SU-DHL-6 (cell line): ENCODE measurements around the gene SH3TC2.

Source experiments
- H2AFZ ChIP-seq: fragments of 200-600 bp; sonication (generic); 2 replicates; pipeline ENCODE4 v1.6.1; 2014; ENCODE audit warnings: low read depth, mild to moderate bottlenecking, moderate library complexity, mixed read lengths, antibody characterized with exemption, low read length; ENCODE audit not compliant: severe bottlenecking
- H3F3A ChIP-seq: fragments of 200-600 bp; shearing (Covaris generic); 2 replicates; pipeline ENCODE4 v1.6.0; 2016; ENCODE audit warnings: antibody characterized with exemption, mild to moderate bottlenecking; ENCODE audit not compliant: insufficient read depth
- H3K27ac ChIP-seq: fragments of 200-600 bp; sonication (generic); 2 replicates; pipeline ENCODE4 v1.5.1; 2016; ENCODE audit warnings: low read depth, mild to moderate bottlenecking, low read length, moderate library complexity, mixed read lengths
- H3K27me3 ChIP-seq: fragments of 200-600 bp; sonication (generic), shearing (Covaris generic); 2 replicates; pipeline ENCODE4 v1.6.0; 2014; ENCODE audit warnings: mild to moderate bottlenecking, low read length
- H3K36me3 ChIP-seq: fragments of 200-600 bp; sonication (generic); 2 replicates; pipeline ENCODE4 v1.6.1; 2014; ENCODE audit warnings: mild to moderate bottlenecking, low read length, mixed read lengths
- H3K4me2 ChIP-seq: fragments of 300-600, 200-600 bp; shearing (Covaris generic), sonication (generic); 2 replicates; pipeline ENCODE4 v1.6.0; 2014; ENCODE audit warnings: low read length, low read depth, mild to moderate bottlenecking; ENCODE audit not compliant: poor library complexity, severe bottlenecking
- H3K4me3 ChIP-seq: fragments of 200-600 bp; sonication (generic); 2 replicates; pipeline ENCODE4 v1.5.1; 2014; ENCODE audit warnings: antibody characterized with exemption, low read length, mild to moderate bottlenecking, mixed read lengths; ENCODE audit not compliant: insufficient read depth, poor library complexity, severe bottlenecking
- H3K79me2 ChIP-seq: fragments of 200-600 bp; sonication (generic); 2 replicates; pipeline ENCODE4 v1.6.1; 2014; ENCODE audit warnings: mild to moderate bottlenecking, low read length, moderate library complexity; ENCODE audit not compliant: insufficient read depth
- H3K9ac ChIP-seq: fragments of 200-600 bp; sonication (generic); 2 replicates; pipeline ENCODE4 v1.7.0; 2014; ENCODE audit warnings: mild to moderate bottlenecking, low read length
- H3K9me2 ChIP-seq: fragments of 200-600 bp; sonication (generic); replicated peaks from 2 replicates; pipeline ENCODE4 v1.6.1; 2014; ENCODE audit warnings: low read length; ENCODE audit not compliant: insufficient read depth
- H3K9me3 ChIP-seq: fragments of 200-600 bp; sonication (generic); 2 replicates; pipeline ENCODE4 v1.6.1; 2014; ENCODE audit warnings: low read length, mixed read lengths; ENCODE audit not compliant: insufficient read depth
- H4K20me1 ChIP-seq: fragments of 200-600 bp; sonication (generic); 2 replicates; pipeline ENCODE4 v1.6.1; 2014; ENCODE audit warnings: low read depth, mild to moderate bottlenecking, antibody characterized with exemption, low read length, moderate library complexity, mixed read lengths
- EZH2phosphoT487 ChIP-seq: fragments of 200-600 bp; sonication (generic), shearing (Covaris generic); conservative IDR thresholded peaks from 2 replicates; pipeline ENCODE4 v1.6.1; 2018; ENCODE audit warnings: mild to moderate bottlenecking, antibody characterized with exemption, low read length, moderate library complexity, mixed read lengths
- TF ChIP-seq, protein P1 (sequence below): fragments of 200-600 bp; sonication (generic); IDR thresholded peaks from one replicate; pipeline ENCODE4 v1.5.1; 2017; ENCODE audit warnings: antibody characterized with exemption, mild to moderate bottlenecking, low read length, moderate library complexity; ENCODE audit not compliant: insufficient read depth, poor library complexity, severe bottlenecking

The SH3TC2 gene

GRCh38 chr5:149043641-149044040, 19.2 kb downstream of the SH3TC2 start:
- Histone ChIP-seq H3K27ac (no peak overlapping the region), H3K4me2 (no peak overlapping the region), H2AFZ (no peak overlapping the region), H3K27me3 (no peaks in the 10 kb centered on the region), H4K20me1 (no peaks in the 10 kb centered on the region), H3K9me2 (no peaks in the 10 kb centered on the region), H3F3A (no peaks in the 10 kb centered on the region), H3K9me3 (no peaks in the 10 kb centered on the region), H3K4me3 (no peak overlapping the region), H3K36me3 (no peaks in the 10 kb centered on the region), H3K79me2 (no peaks in the 10 kb centered on the region), H3K9ac (no peak overlapping the region)
- TF ChIP-seq, protein P1, sequence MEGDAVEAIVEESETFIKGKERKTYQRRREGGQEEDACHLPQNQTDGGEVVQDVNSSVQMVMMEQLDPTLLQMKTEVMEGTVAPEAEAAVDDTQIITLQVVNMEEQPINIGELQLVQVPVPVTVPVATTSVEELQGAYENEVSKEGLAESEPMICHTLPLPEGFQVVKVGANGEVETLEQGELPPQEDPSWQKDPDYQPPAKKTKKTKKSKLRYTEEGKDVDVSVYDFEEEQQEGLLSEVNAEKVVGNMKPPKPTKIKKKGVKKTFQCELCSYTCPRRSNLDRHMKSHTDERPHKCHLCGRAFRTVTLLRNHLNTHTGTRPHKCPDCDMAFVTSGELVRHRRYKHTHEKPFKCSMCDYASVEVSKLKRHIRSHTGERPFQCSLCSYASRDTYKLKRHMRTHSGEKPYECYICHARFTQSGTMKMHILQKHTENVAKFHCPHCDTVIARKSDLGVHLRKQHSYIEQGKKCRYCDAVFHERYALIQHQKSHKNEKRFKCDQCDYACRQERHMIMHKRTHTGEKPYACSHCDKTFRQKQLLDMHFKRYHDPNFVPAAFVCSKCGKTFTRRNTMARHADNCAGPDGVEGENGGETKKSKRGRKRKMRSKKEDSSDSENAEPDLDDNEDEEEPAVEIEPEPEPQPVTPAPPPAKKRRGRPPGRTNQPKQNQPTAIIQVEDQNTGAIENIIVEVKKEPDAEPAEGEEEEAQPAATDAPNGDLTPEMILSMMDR, result no peak
- TF ChIP-seq EZH2phosphoT487, result no peak

GRCh38 chr5:149042865-149043264, 20.0 kb downstream of the SH3TC2 start:
- no peaks in the 10 kb centered on the region for H3F3A ChIP-seq
- no peak overlapping the region for H3K4me3 ChIP-seq
- no peak overlapping the region for H3K9ac ChIP-seq
- H3K9me2 ChIP-seq, result no peaks in the 10 kb centered on the region
- no peaks in the 10 kb centered on the region for H3K9me3 ChIP-seq
- H3K36me3 ChIP-seq, result no peaks in the 10 kb centered on the region
- no peaks in the 10 kb centered on the region for H4K20me1 ChIP-seq
- H2AFZ ChIP-seq, result no peak overlapping the region
- H3K27me3 ChIP-seq, result no peaks in the 10 kb centered on the region
- H3K79me2 ChIP-seq, result no peaks in the 10 kb centered on the region
- TF ChIP-seq EZH2phosphoT487, result no peak
- TF ChIP-seq, protein P1, result no peak
- H3K4me2 ChIP-seq, result no peak overlapping the region
- H3K27ac ChIP-seq, result no peak overlapping the region

- Histone ChIP-seq H3K9me3 (no peaks in the 10 kb centered on the region), H2AFZ (no peak overlapping the region), H3K9me2 (no peaks in the 10 kb centered on the region), H3K9ac (no peak overlapping the region), H4K20me1 (no peaks in the 10 kb centered on the region), H3K36me3 (no peaks in the 10 kb centered on the region), H3K4me2 (no peak overlapping the region), H3K79me2 (no peaks in the 10 kb centered on the region), H3K4me3 (no peak overlapping the region), H3F3A (no peaks in the 10 kb centered on the region), H3K27me3 (no peaks in the 10 kb centered on the region), H3K27ac (no peak overlapping the region)
- no peak for TF ChIP-seq EZH2phosphoT487
- TF ChIP-seq, protein P1, result no peak
Observed at GRCh38 chr5:149041242-149041641, 21.6 kb downstream of the SH3TC2 start.

DNA sequence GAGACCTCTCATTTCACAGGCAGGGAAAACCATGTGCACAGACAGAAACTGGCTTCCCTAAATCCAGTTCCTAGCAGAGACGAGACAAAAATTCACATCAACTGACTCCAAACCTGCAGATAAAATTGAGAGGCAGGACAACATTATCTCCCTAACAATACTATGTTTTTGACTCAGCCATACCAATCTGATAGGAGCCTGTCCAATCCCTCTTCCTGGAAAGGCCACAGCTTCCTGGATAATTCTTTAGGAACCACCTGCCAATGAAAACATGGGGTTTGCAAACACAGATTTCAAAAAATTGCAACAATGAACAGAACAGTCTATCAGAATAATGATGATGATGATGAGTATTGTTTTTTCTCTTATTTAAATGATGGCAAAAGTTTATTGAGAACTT, 22.4 kb downstream of the SH3TC2 start:
- Histone ChIP-seq H3K27ac (no peak overlapping the region), H4K20me1 (no peaks in the 10 kb centered on the region), H3K9ac (no peak overlapping the region), H3K36me3 (no peaks in the 10 kb centered on the region), H3K27me3 (no peaks in the 10 kb centered on the region), H3F3A (no peaks in the 10 kb centered on the region), H3K9me3 (no peaks in the 10 kb centered on the region), H3K4me3 (no peak overlapping the region), H3K9me2 (no peaks in the 10 kb centered on the region), H2AFZ (no peak overlapping the region), H3K79me2 (no peaks in the 10 kb centered on the region), H3K4me2 (no peak overlapping the region)
- TF ChIP-seq, protein P1, result no peak
- no peak for TF ChIP-seq EZH2phosphoT487
